Right atrium auricular region (tissue), 2 donors: ENCODE measurements around the gene PEX6. TPM values are rescaled to one million over a fixed set of nuclear protein-coding genes. Genes with fewer than 3 reads are reported as not detected.

Source experiments
- DNase-seq: peaks from one replicate; pipeline ENCODE4 v3.0.0-alpha.2; 2019; ENCODE audit warnings: low spot score
- H3K27ac ChIP-seq, 2 donors: fragments of 200-600 bp; sonication (generic); 1 replicate in 1 of 2; 2 replicates in 1 of 2; pipeline ENCODE4 v1.5.1; 2016 to 2019
- H3K27me3 ChIP-seq, 2 donors: fragments of 200-600 bp; sonication (generic); one replicate each; pipeline versions ENCODE4 v1.5.1 to v1.6.0; 2017 to 2019
- H3K36me3 ChIP-seq: fragments of 200-600 bp; sonication (generic); one replicate; pipeline ENCODE4 v1.5.1; 2016
- H3K4me1 ChIP-seq, 2 donors: fragments of 200-600 bp; sonication (generic); one replicate each; pipeline versions ENCODE4 v1.5.1 to v1.6.0; 2017 to 2019
- H3K4me3 ChIP-seq, 2 donors: fragments of 200-600 bp; sonication (generic); 1 replicate in 1 of 2; 2 replicates in 1 of 2; pipeline ENCODE4 v1.5.1; 2017 to 2019; ENCODE audit warnings: mild to moderate bottlenecking in 1 of 2, moderate library complexity in 1 of 2
- H3K9me3 ChIP-seq, 2 donors: fragments of 200-600 bp; sonication (generic); one replicate each; pipeline ENCODE4 v1.5.1; 2019
- CTCF ChIP-seq, 2 donors: fragments of 200-600 bp; sonication (generic); IDR thresholded peaks; one replicate each; pipeline ENCODE4 v1.5.1; 2019; ENCODE audit warnings: antibody characterized with exemption in 2 of 2
- total RNA-seq, 2 donors: library from RNA; depleted of rRNA; stranded (reverse); fragments of >200 nt; gene quantifications; one replicate each; pipeline ENCODE4 v1.1.0, GENCODE V29; 2016

Gene PEX6
- total RNA-seq, 2 donors from 2014 or later = 11.7 to 16.7 TPM

DNA sequence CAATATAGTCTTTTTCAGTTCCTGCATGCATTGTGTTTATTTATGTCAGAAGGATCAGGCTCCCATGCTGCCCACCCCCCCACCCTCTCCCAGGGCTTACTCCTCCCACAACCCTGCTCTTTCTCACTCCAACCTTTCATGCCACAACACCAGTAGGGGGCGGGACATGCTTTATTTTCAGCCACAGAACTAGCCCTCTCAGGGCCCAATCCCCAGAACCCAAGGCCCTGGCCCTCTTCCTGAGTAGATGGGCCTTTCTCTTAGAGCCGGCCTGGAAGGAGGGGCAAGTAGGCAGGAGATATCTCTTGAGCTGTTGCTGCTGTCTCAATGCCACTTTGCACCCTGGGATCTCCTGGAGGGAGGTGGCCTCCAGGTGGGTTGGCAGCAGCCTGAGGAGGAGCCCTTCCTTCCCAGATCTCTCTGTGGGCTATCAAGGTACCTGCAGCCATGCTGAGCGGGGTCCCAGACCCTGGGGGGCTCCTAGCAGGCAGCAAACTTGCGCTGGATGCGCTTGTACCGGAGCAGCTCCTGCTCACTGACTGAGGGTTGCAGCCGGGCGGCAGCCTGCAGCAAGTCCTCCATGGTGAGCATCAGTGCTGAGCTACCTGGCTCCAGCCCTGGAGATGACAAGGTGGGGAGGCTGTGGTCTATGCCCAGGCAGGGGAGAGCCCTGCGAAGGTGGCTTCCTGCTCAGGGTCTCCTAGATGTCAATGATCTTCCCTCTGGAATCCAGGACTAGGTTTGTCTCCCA, 15.0 kb downstream of the PEX6 start:
- Histone ChIP-seq H3K9me3 (no peaks in the 10 kb centered on the region), H3K27ac (no peak overlapping the region), H3K4me1 (peaks cover 0 to 18% of the 10 kb centered on the region in 2 donors), H3K4me3 (no peak overlapping the region), H3K27me3 (no peaks in the 10 kb centered on the region), H3K36me3 (peaks cover 37% of the 10 kb centered on the region)
- TF ChIP-seq CTCF (IDR thresholded peaks at IDR 0.05) = no peak
- DNase-seq = no peak

DNA sequence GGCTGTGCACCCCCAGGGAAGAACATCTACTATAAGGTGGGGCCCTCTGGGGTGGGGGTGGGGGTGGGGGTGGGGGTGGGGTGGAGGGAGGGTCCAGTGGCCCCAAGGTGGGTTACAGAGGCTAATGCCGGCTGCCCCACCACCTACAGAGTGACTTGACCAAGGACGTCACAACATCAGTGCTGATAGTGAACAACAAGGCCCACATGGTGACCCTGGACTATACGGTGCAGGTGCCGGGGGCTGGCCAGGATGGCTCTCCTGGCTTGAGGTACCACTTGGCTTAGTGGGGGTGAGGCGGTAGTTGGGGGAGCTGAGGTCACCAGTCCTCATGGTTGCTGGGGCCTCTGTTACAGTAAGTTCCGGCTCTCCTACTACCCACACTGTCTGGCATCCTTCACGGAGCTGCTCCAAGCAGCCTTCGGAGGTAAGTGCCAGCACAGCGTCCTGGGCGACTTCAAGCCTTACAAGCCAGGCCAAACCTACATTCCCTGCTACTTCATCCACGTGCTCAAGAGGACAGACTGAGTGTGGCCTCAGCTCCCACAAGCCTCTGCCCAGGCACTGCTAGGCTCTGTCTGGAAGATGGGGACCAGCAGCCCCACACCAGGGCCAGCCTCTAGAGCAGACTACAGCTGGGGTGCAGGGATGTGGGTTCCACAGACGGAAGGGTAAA, 15.7 kb downstream of the PEX6 start:
- Histone ChIP-seq H3K4me1 (peaks cover 0 to 18% of the 10 kb centered on the region in 2 donors), H3K27ac (no peak overlapping the region), H3K4me3 (no peak overlapping the region), H3K9me3 (no peaks in the 10 kb centered on the region), H3K36me3 (peaks cover 37% of the 10 kb centered on the region), H3K27me3 (no peaks in the 10 kb centered on the region)
- DNase-seq = no peak
- no peak for TF ChIP-seq CTCF (IDR thresholded peaks at IDR 0.05)

- Histone ChIP-seq H3K27ac (no peak overlapping the region), H3K4me3 (no peak overlapping the region), H3K4me1 (peaks cover 0 to 18% of the 10 kb centered on the region in 2 donors), H3K36me3 (peaks cover 37% of the 10 kb centered on the region), H3K27me3 (no peaks in the 10 kb centered on the region), H3K9me3 (no peaks in the 10 kb centered on the region)
- no peak for DNase-seq
- TF ChIP-seq CTCF (IDR thresholded peaks at IDR 0.05) = no peak
Measured at GRCh38 chr6:42962502-42963178, 16.3 kb downstream of the PEX6 start.

DNA sequence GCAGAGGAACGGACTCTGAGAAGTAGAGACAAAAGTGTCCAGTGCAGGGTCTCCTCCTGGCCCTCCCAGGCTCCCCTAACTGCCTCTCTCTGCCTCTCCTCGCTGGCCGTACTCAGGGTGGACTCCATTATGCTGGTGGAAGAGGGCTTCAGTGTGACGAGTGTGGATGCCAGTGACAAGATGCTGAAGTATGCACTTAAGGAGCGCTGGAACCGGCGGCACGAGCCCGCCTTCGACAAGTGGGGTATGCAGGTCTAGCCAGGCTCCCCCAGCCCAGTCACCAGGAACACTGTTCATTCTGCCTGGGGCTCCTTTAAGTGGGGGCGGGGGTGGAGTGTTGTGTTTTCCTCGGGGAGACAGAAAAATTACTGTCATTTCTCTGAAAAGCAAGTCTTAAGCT, 16.9 kb downstream of the PEX6 start:
- Histone ChIP-seq H3K4me1 (peaks cover 0 to 18% of the 10 kb centered on the region in 2 donors), H3K27me3 (no peaks in the 10 kb centered on the region), H3K9me3 (no peaks in the 10 kb centered on the region), H3K4me3 (no peak overlapping the region), H3K27ac (no peak overlapping the region), H3K36me3 (peaks cover 35% of the 10 kb centered on the region)
- TF ChIP-seq CTCF (IDR thresholded peaks at IDR 0.05) = no peak
- no peak for DNase-seq

DNA sequence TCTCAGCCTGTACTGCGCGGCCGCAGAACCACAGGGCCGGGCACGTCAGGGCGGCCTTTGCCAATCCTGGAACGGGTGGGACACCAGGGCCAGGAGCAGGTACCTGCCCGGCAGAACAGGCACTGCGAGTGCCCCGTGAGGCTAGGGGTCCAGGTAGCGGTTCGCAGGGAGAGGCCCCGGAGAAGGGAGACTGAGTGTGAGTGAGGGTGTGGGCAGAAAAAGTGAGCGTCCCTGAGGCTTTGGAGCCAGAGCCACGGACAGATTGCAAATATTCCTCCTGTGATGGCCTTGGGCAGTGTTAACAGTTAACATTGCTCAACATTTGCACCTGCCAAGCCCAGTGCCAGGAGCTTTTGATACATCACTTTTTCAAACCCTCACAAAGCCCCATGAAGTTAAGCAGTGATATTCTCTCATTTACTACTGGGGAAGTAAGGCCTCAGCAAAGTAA, 17.9 kb downstream of the PEX6 start:
- Histone ChIP-seq H3K27ac (peak overlapping the region; percentile 8 to 17), H3K4me3 (peak overlapping the region; percentile 27 to 51), H3K9me3 (no peaks in the 10 kb centered on the region), H3K36me3 (peaks cover 25% of the 10 kb centered on the region), H3K27me3 (no peaks in the 10 kb centered on the region), H3K4me1 (peaks cover 0 to 18% of the 10 kb centered on the region in 2 donors)
- no peak for TF ChIP-seq CTCF (IDR thresholded peaks at IDR 0.05)
- DNase-seq = no peak
